NB4 (cell line): ENCODE data around the gene OVCA2.

Experiments used
- CTCF ChIP-seq: IDR thresholded peaks from one replicate; pipeline ENCODE4 v1.5.1; 2012; ENCODE audit warnings: low read depth, low read length
- POLR2A ChIP-seq: IDR thresholded peaks from 2 replicates; pipeline ENCODE4 v1.6.1; 2011; ENCODE audit warnings: mild to moderate bottlenecking; ENCODE audit not compliant: insufficient read length; ENCODE audit errors: extremely low read depth

- TF ChIP-seq CTCF (no peak), POLR2A (no peak)
Observed at GRCh38 chr17:2055292-2056205, 13.7 kb downstream of the OVCA2 start.
